PC-3 (cell line): Measurements from ENCODE around the gene TP53RK. TPM values are rescaled to one million over a fixed set of nuclear protein-coding genes. Genes with fewer than 3 reads are reported as not detected.

Source experiments
- ATAC-seq: fragments of 200-7000 bp; cut with Tn5 transposase; 2 replicates; pipeline ENCODE4 v1.9.1; 2020; ENCODE audit warnings: mild to moderate bottlenecking, moderate library complexity
- BruUV-seq: library from RNA; stranded (reverse); fragments of 400-500 nt; replicated peaks from 2 replicates; lab custom pipeline; 2021; lab: Mats Ljungman, UMichigan
- CTCF ChIA-PET: fragments of 300-600 bp; sonication (Branson Sonifier 250); formaldehyde crosslinking; loops from one replicate; lab custom pipeline; 2022; ENCODE audit warnings: antibody characterized with exemption; lab: Charles Lee
- POLR2A ChIA-PET: fragments of 300-600 bp; sonication (Branson Sonifier 250); formaldehyde crosslinking; loops from one replicate; lab custom pipeline; 2022; ENCODE audit warnings: antibody characterized with exemption; ENCODE audit not compliant: unreplicated experiment; lab: Charles Lee
- DNase-seq: peaks from one replicate; pipeline ENCODE4 v3.0.0-alpha.2; 2015
- H2AFZ ChIP-seq: fragments of 300-600 bp; sonication (generic); 2 replicates; pipeline ENCODE4 v1.6.0; 2016; ENCODE audit warnings: antibody characterized with exemption, low read length
- H3F3A ChIP-seq: fragments of 300-600 bp; sonication (generic); one replicate; pipeline ENCODE4 v1.6.0; 2017; ENCODE audit warnings: antibody characterized with exemption, low read length, control low read depth, mild to moderate bottlenecking; ENCODE audit not compliant: unreplicated experiment
- H3K27ac ChIP-seq: fragments of 300-600 bp; sonication (generic); 2 replicates; pipeline ENCODE4 v1.5.1; 2016; ENCODE audit warnings: mild to moderate bottlenecking, low read length
- H3K27me3 ChIP-seq: fragments of 300-600 bp; sonication (generic); 2 replicates; pipeline ENCODE4 v1.6.1; 2016; ENCODE audit warnings: low read length, mixed read lengths
- H3K36me3 ChIP-seq: fragments of 300-600 bp; sonication (generic); 2 replicates; pipeline ENCODE4 v1.6.1; 2016; ENCODE audit warnings: low read depth, mixed run types, low read length, mixed read lengths
- H3K4me1 ChIP-seq: fragments of 300-600 bp; sonication (generic); 2 replicates; pipeline ENCODE4 v1.5.1; 2016; ENCODE audit warnings: low read length; ENCODE audit not compliant: insufficient read depth
- H3K4me2 ChIP-seq: fragments of 300-600 bp; sonication (generic); 2 replicates; pipeline ENCODE4 v1.6.0; 2016; ENCODE audit warnings: low read length
- H3K4me3 ChIP-seq: fragments of 300-600 bp; sonication (generic); 2 replicates; pipeline ENCODE4 v1.5.1; 2016; ENCODE audit warnings: mild to moderate bottlenecking, low read length, mixed read lengths
- H3K79me2 ChIP-seq: fragments of 300-600 bp; sonication (generic); 2 replicates; pipeline ENCODE4 v1.6.1; 2017; ENCODE audit warnings: low read length, mixed read lengths
- H3K9ac ChIP-seq: fragments of 300-600 bp; sonication (generic); 2 replicates; pipeline ENCODE4 v1.6.0; 2016; ENCODE audit warnings: mild to moderate bottlenecking, low read length
- H3K9me2 ChIP-seq: fragments of 300-600 bp; sonication (generic); replicated peaks from 2 replicates; pipeline ENCODE4 v1.6.1; 2016; ENCODE audit warnings: mixed run types, low read length, mixed read lengths
- H3K9me3 ChIP-seq: fragments of 300-600 bp; sonication (generic); 2 replicates; pipeline ENCODE4 v1.6.1; 2016; ENCODE audit warnings: low read length, mixed read lengths
- H4K20me1 ChIP-seq: fragments of 300-600 bp; sonication (generic); 2 replicates; pipeline ENCODE4 v1.6.1; 2016; ENCODE audit warnings: low read length, mixed read lengths
- CTCF ChIP-seq: fragments of 300-600 bp; sonication (generic); conservative IDR thresholded peaks from 2 replicates; pipeline ENCODE4 v1.5.1; 2017; ENCODE audit warnings: antibody characterized with exemption, low read depth, mild to moderate bottlenecking, low read length
- EZH2 ChIP-seq: fragments of 300-600 bp; sonication (generic); IDR thresholded peaks from one replicate; pipeline ENCODE4 v1.6.1; 2017; ENCODE audit warnings: antibody characterized with exemption, mild to moderate bottlenecking, low read length; ENCODE audit not compliant: unreplicated experiment
- EZH2phosphoT487 ChIP-seq: fragments of 300-600 bp; sonication (generic); IDR thresholded peaks from 2 replicates; pipeline ENCODE4 v1.6.1; 2018; ENCODE audit warnings: mild to moderate bottlenecking, antibody characterized with exemption, low read length, borderline replicate concordance
- intact Hi-C: fragments of 100-400 bp; cut with micrococcal nuclease; formaldehyde crosslinking; loops from 2 replicates; pipeline ENCODE4 v1.9.0; 2023
- total RNA-seq: library from RNA; depleted of rRNA; stranded (reverse); fragments of >200 nt; gene quantifications from 2 replicates; pipeline ENCODE4 v1.2.3, GENCODE V29; 2014

Gene TP53RK
- total RNA-seq, 1 experiment from 2014 or later, result 41.4 TPM

DNA sequence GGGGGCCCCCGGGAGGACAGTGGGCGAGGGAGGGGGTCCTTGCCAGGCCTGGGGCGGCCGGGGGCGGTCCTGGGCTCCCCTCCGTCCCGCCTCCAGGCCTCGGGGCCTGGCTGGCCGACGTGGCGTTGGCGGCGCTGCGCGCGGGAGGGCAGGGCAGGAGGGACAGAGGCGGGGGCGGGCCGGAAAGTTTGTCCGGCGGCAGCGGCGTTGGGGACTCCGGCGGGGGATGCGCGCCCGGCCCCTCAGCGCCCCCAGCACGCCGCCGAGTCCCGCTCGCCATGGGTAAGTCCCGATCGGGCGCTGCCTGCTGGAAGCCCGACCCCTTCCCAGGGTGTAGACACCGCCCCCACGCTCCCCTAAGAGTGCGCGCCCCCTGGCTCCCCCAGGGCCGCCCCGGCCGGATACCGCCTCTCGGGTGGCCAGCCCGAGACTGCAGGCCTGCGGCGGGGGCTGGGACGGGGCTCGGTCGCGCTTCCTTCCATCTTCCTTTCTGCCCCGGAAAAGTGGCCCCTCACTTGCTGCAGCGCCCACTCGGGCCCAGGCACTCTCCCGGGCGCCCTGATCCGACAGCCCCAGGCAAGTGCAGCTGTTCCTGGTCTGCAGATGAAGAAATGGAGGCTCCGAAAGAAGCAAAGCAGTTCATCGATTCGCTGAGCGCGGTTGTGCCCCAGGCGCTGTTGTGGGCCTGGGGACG, 20.4 kb upstream of the TP53RK start, which contains the start of gene SLC2A10:
Gene SLC2A10, plus strand, starts transcription at position 191 of the 694 bp plus-strand sequence. Its CDS starts 88 bp downstream, at position 279.
- Histone ChIP-seq H3K9me2 (no peaks in the 10 kb centered on the region), H3K4me3 (peak within 1 kb of the TSS; percentile 93), H3K4me2 (peak within 1 kb of the TSS; percentile 99), H3K27me3 (no peaks in the 10 kb centered on the region), H4K20me1 (no peaks in the 10 kb centered on the region), H3K9ac (peak within 1 kb of the TSS; percentile 88), H3K27ac (peak within 1 kb of the TSS; percentile 6; the same call in 1 of the 2 replicates), H2AFZ (peak within 1 kb of the TSS; percentile 97), H3K4me1 (peaks cover 19% of the 10 kb centered on the region), H3K9me3 (peaks cover 11% of the 10 kb centered on the region; the same call in 1 of the 2 replicates), H3K36me3 (no peaks in the 10 kb centered on the region), H3F3A (no peaks in the 10 kb centered on the region), H3K79me2 (peaks cover 10% of the 10 kb centered on the region)
- intact Hi-C loops, result no loop called here
- BruUV-seq, result no TSS peak
- DNase-seq (peak; percentile 60), ATAC-seq (peak; percentile 91)
- ChIA-PET CTCF (no interaction called here), POLR2A (no interaction called here)
- TF ChIP-seq CTCF, result peak; percentile 6; the same call in 1 of the 2 replicates
- no peak for TF ChIP-seq EZH2

GRCh38 chr20:46709055-46709458, 19.8 kb upstream of the TP53RK start:
- TF ChIP-seq EZH2 (no peak), EZH2phosphoT487 (no peak), CTCF (no peak)
- peak overlapping the region; percentile 88 for H3K9ac ChIP-seq
- H3K4me1 ChIP-seq, result peaks cover 16% of the 10 kb centered on the region
- no peaks in the 10 kb centered on the region for H4K20me1 ChIP-seq
- peaks cover 10% of the 10 kb centered on the region for H3K79me2 ChIP-seq
- no peaks in the 10 kb centered on the region for H3F3A ChIP-seq
- H3K27ac ChIP-seq, result no peak overlapping the region; the same call in 1 of the 2 replicates
- ATAC-seq (peak; percentile 37), DNase-seq (peak; percentile 14)
- no peaks in the 10 kb centered on the region for H3K36me3 ChIP-seq
- peak overlapping the region; percentile 97 for H2AFZ ChIP-seq
- no peaks in the 10 kb centered on the region for H3K9me2 ChIP-seq
- ChIA-PET CTCF (no interaction called here), POLR2A (no interaction called here)
- peak overlapping the region; percentile 99 for H3K4me2 ChIP-seq
- peak overlapping the region; percentile 93 for H3K4me3 ChIP-seq
- TSS peak; percentile 77 for BruUV-seq
- H3K27me3 ChIP-seq, result no peaks in the 10 kb centered on the region
- intact Hi-C loops, result no loop called here
- H3K9me3 ChIP-seq, result peaks cover 11% of the 10 kb centered on the region; the same call in 1 of the 2 replicates
